GM19467 (cell line): ENCODE measurements around the gene PLEKHA6.

Experiments
- ATAC-seq: cut with Tn5 transposase; IDR thresholded peaks from one replicate; pipeline ENCODE4 v1.9.1; 2021; ENCODE audit warnings: mild to moderate bottlenecking, moderate library complexity; ENCODE audit not compliant: unreplicated experiment

The PLEKHA6 gene

GRCh38 chr1:204359474-204360255 lies at the start of gene PLEKHA6:
Gene PLEKHA6, minus strand, starts transcription at chr1:204359929. Its CDS starts 86,202 bp downstream, at chr1:204273727.
- ATAC-seq, result no peak

- ATAC-seq, result no peak
These were observed 49.4 kb upstream of the PLEKHA6 start for GRCh38 chr1:204409123-204409522.

GRCh38 chr1:204408602-204409001 lies 48.9 kb upstream of the PLEKHA6 start:
- ATAC-seq, result no peak

- ATAC-seq, result no peak
These were observed 48.4 kb upstream of the PLEKHA6 start for GRCh38 chr1:204408074-204408507.

- no peak for ATAC-seq
These were observed 47.7 kb upstream of the PLEKHA6 start for GRCh38 chr1:204407295-204407971.

GRCh38 chr1:204406621-204407020 lies 46.9 kb upstream of the PLEKHA6 start:
- no peak for ATAC-seq

- no peak for ATAC-seq
These were observed 46.3 kb upstream of the PLEKHA6 start for GRCh38 chr1:204405988-204406387.

GRCh38 chr1:204404629-204405028 lies 44.9 kb upstream of the PLEKHA6 start:
- no peak for ATAC-seq

GRCh38 chr1:204402391-204402790 lies 42.7 kb upstream of the PLEKHA6 start:
- ATAC-seq, result no peak

GRCh38 chr1:204401730-204402129 lies 42.0 kb upstream of the PLEKHA6 start:
- ATAC-seq, result no peak

GRCh38 chr1:204400882-204401510 lies 41.3 kb upstream of the PLEKHA6 start:
- no peak for ATAC-seq

GRCh38 chr1:204398197-204399125 lies 38.7 kb upstream of the PLEKHA6 start:
- ATAC-seq, result peak; percentile 73

- ATAC-seq, result no peak
These were observed 36.4 kb upstream of the PLEKHA6 start for GRCh38 chr1:204396015-204396583.

- ATAC-seq, result no peak
These were observed 31.9 kb upstream of the PLEKHA6 start for GRCh38 chr1:204391629-204392028.

GRCh38 chr1:204390751-204391466 lies 31.2 kb upstream of the PLEKHA6 start:
- ATAC-seq, result no peak

- no peak for ATAC-seq
These were observed 26.0 kb upstream of the PLEKHA6 start for GRCh38 chr1:204385727-204386126.

GRCh38 chr1:204384636-204385352 lies 25.1 kb upstream of the PLEKHA6 start:
- ATAC-seq, result no peak

GRCh38 chr1:204383163-204383904 lies 23.6 kb upstream of the PLEKHA6 start:
- ATAC-seq, result no peak
